Measurements from ENCODE around the gene PDLIM4.

Gene PDLIM4

GRCh38 chr5:132267166-132267739 lies 9.8 kb downstream of the PDLIM4 start:
- no peak for DNase-seq (ENCODE audit: low read depth)

GRCh38 chr5:132267931-132268768 lies 10.7 kb downstream of the PDLIM4 start:
- no peak for DNase-seq (ENCODE audit: low read depth)

- DNase-seq (ENCODE audit: low read depth) = no peak
These were observed 11.5 kb downstream of the PDLIM4 start for GRCh38 chr5:132268769-132269551.

GRCh38 chr5:132269635-132270334 lies 12.3 kb downstream of the PDLIM4 start:
- DNase-seq (ENCODE audit: low read depth) = no peak

GRCh38 chr5:132270335-132270665 lies 12.8 kb downstream of the PDLIM4 start:
- no peak for DNase-seq (ENCODE audit: low read depth)

- no peak for DNase-seq (ENCODE audit: low read depth)
These were observed 13.2 kb downstream of the PDLIM4 start for GRCh38 chr5:132270706-132271105.

GRCh38 chr5:132271251-132272246 lies 14.1 kb downstream of the PDLIM4 start:
- no peak for DNase-seq (ENCODE audit: low read depth)

GRCh38 chr5:132272311-132273210 lies 15.1 kb downstream of the PDLIM4 start:
- peak; percentile 33 for DNase-seq (ENCODE audit: low read depth)

- DNase-seq (ENCODE audit: low read depth) = no peak
These were observed 16.1 kb downstream of the PDLIM4 start for GRCh38 chr5:132273631-132274030.

- no peak for DNase-seq (ENCODE audit: low read depth)
These were observed 16.7 kb downstream of the PDLIM4 start for GRCh38 chr5:132274050-132274792.

- DNase-seq (ENCODE audit: low read depth) = no peak
These were observed 18.1 kb downstream of the PDLIM4 start for GRCh38 chr5:132275367-132276220.

GRCh38 chr5:132277256-132277655 lies 19.8 kb downstream of the PDLIM4 start:
- no peak for DNase-seq (ENCODE audit: low read depth)

GRCh38 chr5:132277971-132278853 lies 20.7 kb downstream of the PDLIM4 start:
- no peak for DNase-seq (ENCODE audit: low read depth)

GRCh38 chr5:132279801-132280200 lies 22.3 kb downstream of the PDLIM4 start:
- no peak for DNase-seq (ENCODE audit: low read depth)

- DNase-seq (ENCODE audit: low read depth) = no peak
These were observed 23.1 kb downstream of the PDLIM4 start for GRCh38 chr5:132280371-132281240.

All from T follicular helper cell (primary cell).